Keratinocyte (primary cell): ENCODE measurements around the gene ZNF830. TPM values are rescaled to one million over a fixed set of nuclear protein-coding genes. Genes with fewer than 3 reads are reported as not detected.

ENCODE experiments used
- DNase-seq: peaks from one replicate; pipeline ENCODE4 v3.0.0-alpha.2; 2011; ENCODE audit warnings: low read depth, missing footprints, low spot score
- FAIRE-seq: peaks from 2 replicates; lab custom pipeline; 2011; peaks lifted over from hg19 to GRCh38; lab: Jason Lieb, UNC
- H2AFZ ChIP-seq: 2 replicates; pipeline ENCODE4 v1.6.0; 2012; ENCODE audit warnings: low read length, control low read depth, inconsistent platforms; ENCODE audit not compliant: control insufficient read depth
- H3K27ac ChIP-seq: 2 replicates; pipeline ENCODE4 v1.5.1; 2011; ENCODE audit warnings: low read length; ENCODE audit not compliant: control insufficient read depth, insufficient read depth
- H3K27me3 ChIP-seq: 3 replicates; pipeline ENCODE4 v1.6.0; 2011; ENCODE audit warnings: low read length; ENCODE audit not compliant: control insufficient read depth, insufficient read depth; ENCODE audit errors: extremely low read depth
- H3K36me3 ChIP-seq, 2 experiments: 2 replicates in 1 of 2; 3 replicates in 1 of 2; pipeline ENCODE4 v1.5.1; 2011; ENCODE audit warnings: low read length in 2 of 2, mild to moderate bottlenecking in 1 of 2; ENCODE audit not compliant: control insufficient read depth in 2 of 2, insufficient read depth in 2 of 2; ENCODE audit errors: extremely low read depth in 1 of 2
- H3K4me1 ChIP-seq: 3 replicates; pipeline ENCODE4 v1.5.1; 2011; ENCODE audit warnings: low read length; ENCODE audit not compliant: control insufficient read depth, insufficient read depth; ENCODE audit errors: extremely low read depth
- H3K4me2 ChIP-seq: 3 replicates; pipeline ENCODE4 v1.6.0; 2011; ENCODE audit warnings: low read depth, low read length; ENCODE audit not compliant: control insufficient read depth, insufficient read depth; ENCODE audit errors: extremely low read depth
- H3K4me3 ChIP-seq, 3 experiments: fragments of 200-600 bp in 1 of 3; sonication (generic) in 1 of 3; 2 replicates in 2 of 3; 3 replicates in 1 of 3; pipeline ENCODE4 v1.5.1; 2011 to 2016; ENCODE audit warnings: low read length in 3 of 3, mild to moderate bottlenecking in 3 of 3, control low read depth in 2 of 3, inconsistent platforms in 1 of 3, low read depth in 1 of 3, mixed read lengths in 1 of 3, mixed run types in 1 of 3, moderate library complexity in 1 of 3; ENCODE audit not compliant: control insufficient read depth in 2 of 3, insufficient read depth in 2 of 3; ENCODE audit errors: extremely low read depth in 1 of 3
- H3K79me2 ChIP-seq: 2 replicates; pipeline ENCODE4 v1.6.0; 2012; ENCODE audit warnings: low read length; ENCODE audit not compliant: control insufficient read depth, insufficient read depth
- H3K9ac ChIP-seq: 3 replicates; pipeline ENCODE4 v1.6.0; 2011; ENCODE audit warnings: low read length; ENCODE audit not compliant: control insufficient read depth, insufficient read depth; ENCODE audit errors: extremely low read depth
- H3K9me1 ChIP-seq: 3 replicates; pipeline ENCODE4 v1.6.0; 2011; ENCODE audit warnings: low read length; ENCODE audit not compliant: control insufficient read depth, insufficient read depth; ENCODE audit errors: extremely low read depth
- H3K9me3 ChIP-seq: 2 replicates; pipeline ENCODE4 v1.5.1; 2012; ENCODE audit warnings: low read depth, low read length; ENCODE audit not compliant: control insufficient read depth
- H4K20me1 ChIP-seq: 3 replicates; pipeline ENCODE4 v1.6.0; 2011; ENCODE audit warnings: low read length; ENCODE audit not compliant: control insufficient read depth, insufficient read depth; ENCODE audit errors: extremely low read depth
- CTCF ChIP-seq, 3 experiments: IDR thresholded peaks in 1 of 3; conservative IDR thresholded peaks in 1 of 3; optimal IDR thresholded peaks in 1 of 3; 2 replicates in 2 of 3; 3 replicates in 1 of 3; pipeline versions ENCODE3 to v1.5.1; 2011; ENCODE audit warnings: low read length in 3 of 3, mild to moderate bottlenecking in 3 of 3, moderate library complexity in 2 of 3, control low read depth in 1 of 3, inconsistent platforms in 1 of 3; ENCODE audit not compliant: insufficient read depth in 2 of 3; ENCODE audit errors: extremely low read depth in 1 of 3
- EZH2 ChIP-seq: IDR thresholded peaks from one replicate; pipeline ENCODE4 v1.6.1; 2012; ENCODE audit warnings: inconsistent platforms, mild to moderate bottlenecking, low read length, moderate library complexity
- dilution Hi-C: fragments of 300-500 bp; cut with MboI; formaldehyde crosslinking; loops from one replicate; pipeline ENCODE4 v1.7.0; 2020; ENCODE audit warnings: low sequenced_read_pairs; ENCODE audit not compliant: extremely low pct_ligation_motif_present
- polyA plus RNA-seq, 5 experiments: library from polyadenylated mRNA; depleted of rRNA in 3 of 5; stranded (reverse) in 3 of 5; stranded (forward) in 1 of 5; unstranded in 1 of 5; fragments of >200 nt; gene quantifications; 1 replicate in 1 of 5; 2 replicates in 3 of 5; 3 replicates in 1 of 5; pipeline versions ENCODE4 v1.2.1 to v1.2.3, GENCODE V29; 2011 to 2012; ENCODE audit warnings: missing spikeins in 2 of 5, low read depth in 1 of 5, low replicate concordance in 1 of 5

Gene ZNF830
- polyA plus RNA-seq, 1 donor (not counting 4 experiments of a cell fraction or from before 2014, with no cell fraction given) = 10.3 TPM

GRCh38 chr17:35011671-35012216 is 50.4 kb downstream of the ZNF830 start:
- H3K4me2 ChIP-seq = no peak overlapping the region
- peaks cover 17 to 27% of the 10 kb centered on the region in 2 experiments for H3K36me3 ChIP-seq
- no peak overlapping the region for H3K4me3 ChIP-seq
- TF ChIP-seq EZH2 (no peak), CTCF (optimal IDR thresholded peaks at IDR 0.05 in 1 of 3, IDR thresholded peaks at IDR 0.05 in 1 of 3, conservative IDR thresholded peaks at IDR 0.05 in 1 of 3; ENCODE audit: extremely low read depth in 1 of 3, insufficient read depth in 2 of 3, low read length in 3 of 3) (no peak)
- H3K9ac ChIP-seq = no peak overlapping the region
- no peak overlapping the region for H3K27ac ChIP-seq
- no peaks in the 10 kb centered on the region for H3K79me2 ChIP-seq
- no peaks in the 10 kb centered on the region for H3K9me1 ChIP-seq
- dilution Hi-C loops = no loop called here
- DNase-seq (no peak), FAIRE-seq (no peak)
- no peaks in the 10 kb centered on the region for H3K9me3 ChIP-seq
- H3K27me3 ChIP-seq = no peaks in the 10 kb centered on the region
- H2AFZ ChIP-seq = no peak overlapping the region
- H4K20me1 ChIP-seq = no peaks in the 10 kb centered on the region
- no peaks in the 10 kb centered on the region for H3K4me1 ChIP-seq

Other genes with a start within 250 kb of the ZNF830 start
- 0.65 to 1.4 TPM (median 1.1 TPM) in 3 replicates for gene CCT6B, start 80 bp upstream of the ZNF830 start, polyA plus RNA-seq
- gene LIG3, start 19.0 kb downstream of the ZNF830 start, polyA plus RNA-seq = 18.0 to 29.3 TPM (median 24.5 TPM) in 3 replicates
- 10.7 to 17.0 TPM (median 13.5 TPM) in 3 replicates for gene RFFL, start 102.2 kb downstream of the ZNF830 start, polyA plus RNA-seq
- 2.7 to 8.2 TPM (median 4.9 TPM) in 3 replicates for gene RAD51D, start 158.3 kb downstream of the ZNF830 start, polyA plus RNA-seq
- gene FNDC8, start 160.1 kb downstream of the ZNF830 start, polyA plus RNA-seq = not detected in 3 replicates
- 13.5 to 18.6 TPM (median 16.0 TPM) in 3 replicates for gene NLE1, start 180.8 kb downstream of the ZNF830 start, polyA plus RNA-seq
- 0.03 to 0.04 TPM in 2 of 3 replicates, not detected in the other for gene UNC45B, start 186.3 kb downstream of the ZNF830 start, polyA plus RNA-seq
- not detected in 3 replicates for gene SLC35G3, start 232.9 kb downstream of the ZNF830 start, polyA plus RNA-seq